ENCODE measurements around the gene CCDC159.
A peak's percentile ranks its signal among the peaks of the same experiment; 100 is the strongest.

Gene CCDC159

GRCh38 chr19:11347546-11348039 is 1.3 kb downstream of the CCDC159 start:
- TF ChIP-seq EGR1 (IDR thresholded peaks at IDR 0.05) (no peak), YY1 (IDR thresholded peaks at IDR 0.05; ENCODE audit: low read depth) (no peak), RAD21 (IDR thresholded peaks at IDR 0.05; ENCODE audit: low read depth) (no peak), ZBTB7A (IDR thresholded peaks at IDR 0.05; ENCODE audit: low read depth) (no peak), CREB1 (IDR thresholded peaks at IDR 0.05; ENCODE audit: low read depth) (no peak), TEAD4 (IDR thresholded peaks at IDR 0.05) (no peak), REST (IDR thresholded peaks at IDR 0.05; ENCODE audit: low read depth) (no peak), NFIC (IDR thresholded peaks at IDR 0.05) (no peak), FOXM1 (IDR thresholded peaks at IDR 0.05; ENCODE audit: borderline replicate concordance, low read depth) (no peak), CEBPB (IDR thresholded peaks at IDR 0.05) (no peak), EP300 (IDR thresholded peaks at IDR 0.05; ENCODE audit: borderline replicate concordance) (no peak), TCF12 (IDR thresholded peaks at IDR 0.05; ENCODE audit: low read depth) (no peak), TAF1 (IDR thresholded peaks at IDR 0.05; ENCODE audit: low read depth) (no peak)
- TF ChIP-seq, protein P1, sequence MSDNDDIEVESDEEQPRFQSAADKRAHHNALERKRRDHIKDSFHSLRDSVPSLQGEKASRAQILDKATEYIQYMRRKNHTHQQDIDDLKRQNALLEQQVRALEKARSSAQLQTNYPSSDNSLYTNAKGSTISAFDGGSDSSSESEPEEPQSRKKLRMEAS (IDR thresholded peaks at IDR 0.05), result no peak
- TF ChIP-seq, protein P2, sequence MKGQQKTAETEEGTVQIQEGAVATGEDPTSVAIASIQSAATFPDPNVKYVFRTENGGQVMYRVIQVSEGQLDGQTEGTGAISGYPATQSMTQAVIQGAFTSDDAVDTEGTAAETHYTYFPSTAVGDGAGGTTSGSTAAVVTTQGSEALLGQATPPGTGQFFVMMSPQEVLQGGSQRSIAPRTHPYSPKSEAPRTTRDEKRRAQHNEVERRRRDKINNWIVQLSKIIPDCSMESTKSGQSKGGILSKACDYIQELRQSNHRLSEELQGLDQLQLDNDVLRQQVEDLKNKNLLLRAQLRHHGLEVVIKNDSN (IDR thresholded peaks at IDR 0.05), result no peak

- TF ChIP-seq FOXM1 (IDR thresholded peaks at IDR 0.05; ENCODE audit: borderline replicate concordance, low read depth) (no peak), ZBTB7A (IDR thresholded peaks at IDR 0.05; ENCODE audit: low read depth) (no peak), REST (IDR thresholded peaks at IDR 0.05; ENCODE audit: low read depth) (peak; percentile 80), CREB1 (IDR thresholded peaks at IDR 0.05; ENCODE audit: low read depth) (no peak), TEAD4 (IDR thresholded peaks at IDR 0.05) (no peak), EP300 (IDR thresholded peaks at IDR 0.05; ENCODE audit: borderline replicate concordance) (no peak)
- TF ChIP-seq, protein P1 (IDR thresholded peaks at IDR 0.05), result no peak
These were observed 2.9 kb downstream of the CCDC159 start for GRCh38 chr19:11349171-11349570.

DNA sequence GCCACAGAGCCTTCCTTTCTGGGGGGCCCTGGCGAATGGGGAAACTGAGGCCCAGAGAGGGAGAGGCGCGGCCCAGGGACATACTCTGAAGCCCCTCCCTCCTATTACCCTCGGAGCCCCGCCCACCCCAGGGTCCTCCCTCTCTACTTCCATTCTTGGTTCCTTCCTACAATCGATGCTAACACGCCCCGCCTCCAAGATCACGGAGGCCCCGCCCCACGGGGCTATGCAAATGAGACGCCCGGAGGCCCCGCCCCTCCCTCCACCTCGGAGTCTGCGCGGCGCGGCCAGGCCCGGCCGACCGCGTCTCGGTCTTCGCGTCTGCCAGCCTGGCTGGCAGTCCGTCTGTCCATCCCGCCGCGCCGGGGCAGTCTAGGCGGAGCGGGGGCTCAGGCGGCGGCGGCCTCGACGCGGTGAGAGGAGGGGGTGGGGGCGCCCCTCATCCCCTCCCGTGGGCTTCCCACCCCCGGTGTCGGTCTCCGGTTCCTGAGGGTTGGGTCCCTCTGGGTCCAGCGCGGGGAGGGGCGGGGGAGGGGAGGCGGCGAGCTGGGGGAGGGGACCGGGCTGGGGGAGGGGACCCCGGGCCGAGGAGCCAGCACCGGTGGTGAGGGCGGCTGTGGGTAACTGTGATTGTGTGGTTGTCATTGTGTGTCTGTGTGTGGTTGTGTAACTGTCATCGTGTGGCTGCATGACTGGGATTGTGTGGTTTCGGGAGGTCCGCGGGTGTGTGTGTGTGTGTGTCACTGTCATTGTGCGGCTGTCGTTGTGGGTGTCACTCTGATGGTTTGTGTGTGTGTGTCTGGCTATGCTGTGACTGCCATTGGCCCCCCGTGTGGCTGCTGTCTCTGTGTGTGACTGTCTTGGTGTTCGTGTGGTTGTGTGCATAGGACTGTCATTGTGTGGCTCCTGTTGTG is 9.1 kb downstream of the CCDC159 start, which contains the start of gene PLPPR2:
PLPPR2 (plus strand) TSS at position 273 of the 914 bp plus-strand sequence. CDS start 2,242 bp downstream, outside the sequence.
- TF ChIP-seq, protein P1 (IDR thresholded peaks at IDR 0.05), result peak; percentile 72; the same call in 1 of the 2 replicates
- no peak for TF ChIP-seq EGR1 (IDR thresholded peaks at IDR 0.05)

GRCh38 chr19:11356074-11356397 is 9.7 kb downstream of the CCDC159 start:
- no peak for TF ChIP-seq REST (IDR thresholded peaks at IDR 0.05; ENCODE audit: low read depth)
- TF ChIP-seq EP300 (IDR thresholded peaks at IDR 0.05; ENCODE audit: borderline replicate concordance), result no peak
- TF ChIP-seq, protein P2 (IDR thresholded peaks at IDR 0.05), result no peak
- TF ChIP-seq ZBTB7A (IDR thresholded peaks at IDR 0.05; ENCODE audit: low read depth), result no peak
- no peak for TF ChIP-seq YY1 (IDR thresholded peaks at IDR 0.05; ENCODE audit: low read depth)
- TF ChIP-seq TAF1 (IDR thresholded peaks at IDR 0.05; ENCODE audit: low read depth), result no peak
- TF ChIP-seq FOXM1 (IDR thresholded peaks at IDR 0.05; ENCODE audit: borderline replicate concordance, low read depth), result no peak
- no peak for TF ChIP-seq CREB1 (IDR thresholded peaks at IDR 0.05; ENCODE audit: low read depth)
- no peak for TF ChIP-seq NFIC (IDR thresholded peaks at IDR 0.05)
- no peak for TF ChIP-seq RAD21 (IDR thresholded peaks at IDR 0.05; ENCODE audit: low read depth)
- TF ChIP-seq TCF12 (IDR thresholded peaks at IDR 0.05; ENCODE audit: low read depth), result no peak
- no peak for TF ChIP-seq EGR1 (IDR thresholded peaks at IDR 0.05)
- no peak for TF ChIP-seq CEBPB (IDR thresholded peaks at IDR 0.05)
- no peak for TF ChIP-seq TEAD4 (IDR thresholded peaks at IDR 0.05)
- TF ChIP-seq, protein P1 (IDR thresholded peaks at IDR 0.05), result no peak
